Activated CD8-positive, alpha-beta T cell treated with anti-CD3 and anti-CD28 coated beads for 36 hours (primary cell): ENCODE results near the gene CAMK1. TPM values are rescaled to one million over a fixed set of nuclear protein-coding genes. Genes with fewer than 3 reads are reported as not detected.
A peak's percentile ranks its signal among the peaks of the same experiment; 100 is the strongest.

Source experiments
- ATAC-seq: fragments of 200-7000 bp; cut with Tn5 transposase; one replicate; pipeline ENCODE4 v1.10.0; 2021; ENCODE audit warnings: mild to moderate bottlenecking, moderate library complexity
- CTCF ChIA-PET: fragments of 350-600 bp; sonication (Branson Sonifier 250); formaldehyde crosslinking; loops from one replicate; lab custom pipeline; 2021; ENCODE audit warnings: antibody characterized with exemption; lab: Charles Lee
- POLR2A ChIA-PET: fragments of 350-600 bp; sonication (Branson Sonifier 250); formaldehyde crosslinking; loops from one replicate; lab custom pipeline; 2021; ENCODE audit warnings: antibody characterized with exemption; lab: Charles Lee
- DNase-seq: peaks from one replicate; pipeline ENCODE4 v3.0.0-alpha.2; 2020
- H3K27ac Mint-ChIP-seq: one replicate; pipeline ENCODE4 v1.8.0; 2021; ENCODE audit warnings: mild to moderate bottlenecking, mixed read lengths
- H3K27me3 Mint-ChIP-seq: one replicate; pipeline ENCODE4 v1.8.0; 2021; ENCODE audit warnings: mixed read lengths
- H3K36me3 Mint-ChIP-seq: one replicate; pipeline ENCODE4 v1.8.0; 2021; ENCODE audit warnings: low read depth, mixed read lengths
- H3K4me1 Mint-ChIP-seq: one replicate; pipeline ENCODE4 v1.8.0; 2021; ENCODE audit warnings: low read depth, mixed read lengths
- H3K4me3 Mint-ChIP-seq: one replicate; pipeline ENCODE4 v1.8.0; 2021; ENCODE audit warnings: mild to moderate bottlenecking, moderate library complexity, mixed read lengths
- H3K9me3 Mint-ChIP-seq: one replicate; pipeline ENCODE4 v1.8.0; 2021; ENCODE audit warnings: mixed read lengths
- intact Hi-C: fragments of 100-400 bp; cut with micrococcal nuclease; formaldehyde crosslinking; loops from one replicate; pipeline ENCODE4 v1.10.0; 2022
- total RNA-seq, 2 experiments: library from RNA; stranded (reverse); gene quantifications; one replicate each; pipeline ENCODE4 v1.2.3, GENCODE V29; 2021
- TF ChIP-seq, protein P1 (sequence below): fragments of 200-600 bp; IDR thresholded peaks from one replicate; pipeline ENCODE4 v1.8.0; 2022; ENCODE audit warnings: antibody characterized with exemption, mild to moderate bottlenecking

CAMK1 gene
- total RNA-seq, 2 experiments from 2014 or later, result 41.7 to 45.7 TPM

DNA sequence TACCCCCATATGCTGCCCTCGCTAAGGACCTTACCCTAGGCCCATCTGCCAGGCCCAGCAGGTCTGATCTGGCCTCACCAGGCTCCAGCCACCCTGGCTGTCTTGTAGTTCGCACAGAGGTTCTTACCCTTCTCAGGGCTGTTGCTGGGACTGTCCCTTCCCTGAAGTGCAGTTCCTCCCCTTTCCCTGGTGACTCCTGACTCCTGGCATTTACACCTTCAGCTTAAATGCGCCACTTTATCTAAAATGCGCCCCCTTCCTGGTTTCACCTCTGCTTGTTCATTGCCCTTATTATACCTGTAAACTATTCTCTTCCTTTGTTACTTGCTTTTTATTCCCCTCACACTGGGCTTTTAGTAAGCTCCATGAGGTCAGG, 39.5 kb upstream of the CAMK1 start:
- TF ChIP-seq, protein P1, sequence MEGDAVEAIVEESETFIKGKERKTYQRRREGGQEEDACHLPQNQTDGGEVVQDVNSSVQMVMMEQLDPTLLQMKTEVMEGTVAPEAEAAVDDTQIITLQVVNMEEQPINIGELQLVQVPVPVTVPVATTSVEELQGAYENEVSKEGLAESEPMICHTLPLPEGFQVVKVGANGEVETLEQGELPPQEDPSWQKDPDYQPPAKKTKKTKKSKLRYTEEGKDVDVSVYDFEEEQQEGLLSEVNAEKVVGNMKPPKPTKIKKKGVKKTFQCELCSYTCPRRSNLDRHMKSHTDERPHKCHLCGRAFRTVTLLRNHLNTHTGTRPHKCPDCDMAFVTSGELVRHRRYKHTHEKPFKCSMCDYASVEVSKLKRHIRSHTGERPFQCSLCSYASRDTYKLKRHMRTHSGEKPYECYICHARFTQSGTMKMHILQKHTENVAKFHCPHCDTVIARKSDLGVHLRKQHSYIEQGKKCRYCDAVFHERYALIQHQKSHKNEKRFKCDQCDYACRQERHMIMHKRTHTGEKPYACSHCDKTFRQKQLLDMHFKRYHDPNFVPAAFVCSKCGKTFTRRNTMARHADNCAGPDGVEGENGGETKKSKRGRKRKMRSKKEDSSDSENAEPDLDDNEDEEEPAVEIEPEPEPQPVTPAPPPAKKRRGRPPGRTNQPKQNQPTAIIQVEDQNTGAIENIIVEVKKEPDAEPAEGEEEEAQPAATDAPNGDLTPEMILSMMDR, result no peak
- POLR2A ChIA-PET, result interaction anchor here (0.8 to 2.7 kb wide), 7 partner anchors 8 to 76 kb away, joined by 3 to 15 read pairs (median 3); partner anchors contain the start of genes ARPC4, RPUSD3 and TADA3
- Mint-ChIP-seq H3K27ac (peak overlapping the region; percentile 90), H3K27me3 (no peaks in the 10 kb centered on the region), H3K36me3 (peaks cover 56% of the 10 kb centered on the region), H3K9me3 (no peaks in the 10 kb centered on the region), H3K4me1 (peaks cover 42% of the 10 kb centered on the region), H3K4me3 (peak overlapping the region; percentile 75)
- CTCF ChIA-PET, result interaction anchor here (1.0 to 3.2 kb wide), 8 partner anchors 9 to 306 kb away, joined by 3 to 12 read pairs (median 5); partner anchors contain the start of gene ARPC4
- intact Hi-C loops, result no loop called here
- DNase-seq (peak; percentile 39), ATAC-seq (peak; percentile 26)

DNA sequence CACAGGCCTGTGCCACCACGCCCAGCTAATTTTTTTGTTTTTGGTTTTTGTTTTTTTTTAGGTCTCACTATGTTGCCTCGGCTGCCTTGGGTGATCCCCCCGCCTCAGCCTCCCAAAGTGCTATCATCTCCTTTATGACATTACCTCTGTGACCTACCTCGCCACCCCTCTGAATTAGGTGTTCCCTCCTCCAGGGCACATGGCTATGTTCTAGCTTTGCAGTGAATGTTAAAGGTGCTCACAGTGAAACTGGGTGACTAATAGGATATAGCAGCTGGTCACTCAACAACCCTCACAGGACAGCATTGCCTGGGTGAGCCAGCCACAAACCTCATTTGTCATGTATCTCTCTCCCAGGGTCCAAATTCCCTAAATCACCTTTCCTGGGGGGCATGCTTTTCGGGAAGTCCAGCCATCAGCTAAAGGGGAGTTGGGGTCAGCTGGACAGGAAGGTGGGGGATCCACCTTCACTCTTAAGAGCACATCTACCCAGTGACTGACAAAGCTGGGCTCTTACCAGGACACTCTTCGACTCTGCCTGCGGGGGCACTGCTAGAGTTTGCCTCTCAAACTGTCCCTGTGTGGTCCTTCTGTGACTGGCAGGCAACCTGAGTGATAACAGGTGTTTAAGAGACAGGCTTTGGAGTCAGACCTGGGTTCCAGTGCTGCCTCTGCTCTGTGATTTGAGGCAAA, 38.7 kb upstream of the CAMK1 start:
- Mint-ChIP-seq H3K4me1 (peaks cover 42% of the 10 kb centered on the region), H3K9me3 (no peaks in the 10 kb centered on the region), H3K27me3 (no peaks in the 10 kb centered on the region), H3K36me3 (peaks cover 61% of the 10 kb centered on the region), H3K27ac (peak overlapping the region; percentile 90), H3K4me3 (peak overlapping the region; percentile 75)
- POLR2A ChIA-PET, result interaction anchor here (0.7 to 2.7 kb wide), 11 partner anchors 9 to 176 kb away, joined by 3 to 15 read pairs (median 3); partner anchors contain the start of genes ARPC4, RPUSD3 and TADA3
- peak; percentile 81 for ATAC-seq
- intact Hi-C loops, result no loop called here
- peak; percentile 79 for DNase-seq
- TF ChIP-seq, protein P1, result peak; percentile 55
- CTCF ChIA-PET, result interaction anchor here (1.0 to 3.2 kb wide), 11 partner anchors 9 to 305 kb away, joined by 3 to 12 read pairs (median 5); partner anchors contain the start of genes ARPC4 and RPUSD3

DNA sequence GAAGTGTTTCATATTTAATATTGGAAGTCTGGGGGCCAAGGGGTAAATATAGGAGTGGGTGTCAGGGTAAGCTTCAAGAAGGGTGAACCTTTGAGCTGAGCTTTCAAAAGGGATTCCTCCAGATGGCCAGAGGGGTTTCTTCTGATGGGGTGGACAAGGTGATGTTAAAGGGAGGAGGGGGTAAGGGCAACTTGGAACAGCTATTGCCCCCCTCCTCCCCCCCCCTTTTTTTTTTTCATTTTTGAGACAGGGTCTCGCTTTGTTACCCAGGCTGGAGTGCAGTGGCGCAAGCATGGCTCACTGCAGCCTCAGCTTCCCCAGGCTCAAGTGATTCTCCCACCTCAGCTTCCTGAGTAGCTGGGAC, 38.2 kb upstream of the CAMK1 start:
- POLR2A ChIA-PET, result interaction anchor here (0.7 to 2.7 kb wide), 7 partner anchors 15 to 177 kb away, joined by 3 to 15 read pairs (median 4); partner anchors contain the start of genes ARPC4 and TADA3

DNA sequence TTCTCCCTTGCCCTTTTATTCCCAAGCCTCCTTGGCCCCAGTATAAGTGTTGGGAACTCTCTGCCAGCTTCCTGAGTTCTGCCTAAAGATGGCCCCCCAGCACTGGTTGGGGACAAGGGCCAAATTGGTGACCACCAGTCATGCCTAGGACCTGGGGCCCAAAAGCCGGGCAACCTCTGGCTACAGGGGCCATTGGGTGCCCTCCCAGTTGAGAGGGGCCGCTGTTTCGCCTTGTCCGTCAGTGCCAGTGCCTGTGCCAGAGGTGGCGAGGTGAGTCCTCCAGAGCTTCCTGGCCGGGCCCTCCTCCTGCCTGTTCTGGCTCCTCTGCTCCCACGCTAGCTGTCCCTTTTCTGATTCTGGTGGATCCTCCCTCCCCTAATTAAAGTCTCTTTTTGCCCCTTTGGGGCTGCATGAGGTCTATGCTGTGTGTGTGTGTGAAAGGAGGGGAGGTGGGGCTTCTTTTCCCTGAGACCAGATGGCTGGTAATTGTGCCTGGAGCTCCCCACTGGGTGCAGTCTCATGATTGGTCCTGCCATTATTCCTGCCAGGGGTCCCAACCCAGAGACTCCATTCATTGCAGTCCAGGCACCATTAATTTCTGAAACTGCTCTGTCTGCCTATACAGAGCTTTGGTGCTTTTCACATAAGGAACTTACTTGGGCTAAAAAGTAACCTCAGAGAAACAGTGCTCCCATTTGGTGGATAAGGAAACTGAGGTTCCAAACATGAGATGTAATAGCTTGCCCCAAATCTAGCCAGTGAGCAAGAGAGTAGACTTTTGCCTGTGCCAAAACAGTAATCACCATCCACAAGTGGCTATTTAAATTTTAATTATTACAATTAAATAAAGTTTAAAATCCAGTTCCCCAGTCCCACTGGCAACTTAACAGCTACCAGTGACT, 37.2 kb upstream of the CAMK1 start:
- peaks cover 45% of the 10 kb centered on the region for H3K4me1 Mint-ChIP-seq

More for the DNA sequence above, 38.2 kb upstream of the CAMK1 start:
- Mint-ChIP-seq H3K4me1 (peaks cover 45% of the 10 kb centered on the region), H3K36me3 (peaks cover 63% of the 10 kb centered on the region), H3K27me3 (no peaks in the 10 kb centered on the region), H3K27ac (peak overlapping the region; percentile 90), H3K4me3 (no peak overlapping the region), H3K9me3 (no peaks in the 10 kb centered on the region)
- TF ChIP-seq, protein P1, result no peak
- DNase-seq (no peak), ATAC-seq (no peak)
- intact Hi-C loops, result no loop called here
- CTCF ChIA-PET, result interaction anchor here (1.0 to 3.2 kb wide), 8 partner anchors 8 to 304 kb away, joined by 3 to 12 read pairs (median 5); partner anchors contain the start of genes ARPC4 and RPUSD3

More for the DNA sequence above, 37.2 kb upstream of the CAMK1 start:
- H3K27ac Mint-ChIP-seq, result peak overlapping the region; percentile 72
- no peaks in the 10 kb centered on the region for H3K9me3 Mint-ChIP-seq
- intact Hi-C loops, result no loop called here
- no peak overlapping the region for H3K4me3 Mint-ChIP-seq
- POLR2A ChIA-PET, result interaction anchor here (0.7 to 2.7 kb wide), 7 partner anchors 8 to 125 kb away, joined by 3 to 15 read pairs (median 4); partner anchors contain the start of genes ARPC4 and TADA3
- DNase-seq (no peak), ATAC-seq (no peak)
- CTCF ChIA-PET, result interaction anchor here (0.8 to 3.2 kb wide), 6 partner anchors 11 to 79 kb away, joined by 3 to 12 read pairs (median 5); partner anchors contain the start of genes ARPC4 and OGG1
- H3K27me3 Mint-ChIP-seq, result no peaks in the 10 kb centered on the region
- H3K36me3 Mint-ChIP-seq, result peaks cover 64% of the 10 kb centered on the region
- TF ChIP-seq, protein P1, result no peak
